ENCODE measurements around the gene TTC17. TPM values are rescaled to one million over a fixed set of nuclear protein-coding genes. Genes with fewer than 3 reads are reported as not detected.

The TTC17 gene
- polyA plus RNA-seq, 1 experiment, result 104 TPM

DNA sequence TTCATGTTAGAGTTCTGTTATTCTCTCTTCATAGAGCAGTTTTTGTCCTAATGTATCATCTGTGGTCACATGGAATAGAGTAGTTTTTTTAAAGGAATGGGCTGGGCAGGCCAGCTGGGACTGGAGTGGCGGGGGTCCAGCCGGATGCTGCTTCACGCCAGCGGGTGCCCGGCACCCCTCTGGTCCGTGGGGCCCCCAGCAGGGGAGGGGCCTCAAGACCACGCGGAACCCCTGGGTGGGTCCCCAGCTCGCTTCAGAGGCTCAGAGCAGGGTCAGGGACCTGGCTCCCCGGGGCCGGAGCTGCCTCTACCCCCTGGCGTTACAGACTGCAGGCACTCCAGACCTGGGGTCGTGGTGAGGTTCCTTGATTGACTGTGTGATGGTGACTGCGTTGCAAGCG lies 162.8 kb downstream of the TTC17 start:
- TF ChIP-seq, protein P1, sequence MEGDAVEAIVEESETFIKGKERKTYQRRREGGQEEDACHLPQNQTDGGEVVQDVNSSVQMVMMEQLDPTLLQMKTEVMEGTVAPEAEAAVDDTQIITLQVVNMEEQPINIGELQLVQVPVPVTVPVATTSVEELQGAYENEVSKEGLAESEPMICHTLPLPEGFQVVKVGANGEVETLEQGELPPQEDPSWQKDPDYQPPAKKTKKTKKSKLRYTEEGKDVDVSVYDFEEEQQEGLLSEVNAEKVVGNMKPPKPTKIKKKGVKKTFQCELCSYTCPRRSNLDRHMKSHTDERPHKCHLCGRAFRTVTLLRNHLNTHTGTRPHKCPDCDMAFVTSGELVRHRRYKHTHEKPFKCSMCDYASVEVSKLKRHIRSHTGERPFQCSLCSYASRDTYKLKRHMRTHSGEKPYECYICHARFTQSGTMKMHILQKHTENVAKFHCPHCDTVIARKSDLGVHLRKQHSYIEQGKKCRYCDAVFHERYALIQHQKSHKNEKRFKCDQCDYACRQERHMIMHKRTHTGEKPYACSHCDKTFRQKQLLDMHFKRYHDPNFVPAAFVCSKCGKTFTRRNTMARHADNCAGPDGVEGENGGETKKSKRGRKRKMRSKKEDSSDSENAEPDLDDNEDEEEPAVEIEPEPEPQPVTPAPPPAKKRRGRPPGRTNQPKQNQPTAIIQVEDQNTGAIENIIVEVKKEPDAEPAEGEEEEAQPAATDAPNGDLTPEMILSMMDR (IDR thresholded peaks at IDR 0.05; ENCODE audit: insufficient read depth, low read depth, low read length), result no peak
- H3K27me3 ChIP-seq (ENCODE audit: control insufficient read depth, insufficient read depth, low read length), result no peaks in the 10 kb centered on the region; the same call in 1 of the 2 replicates
- ChIA-PET POLR2A (no interaction called here), CTCF (no interaction called here)
- H3K4me3 ChIP-seq (ENCODE audit: low read depth, low read length), result no peak overlapping the region
- no peaks in the 10 kb centered on the region for H3K36me3 ChIP-seq (ENCODE audit: control insufficient read depth, insufficient read depth, low read length)
- DNase-seq (ENCODE audit: low read depth), result no peak

- Histone ChIP-seq H3K4me3 (ENCODE audit: low read depth, low read length) (no peak overlapping the region), H3K27me3 (ENCODE audit: control insufficient read depth, insufficient read depth, low read length) (no peaks in the 10 kb centered on the region; the same call in 1 of the 2 replicates), H3K36me3 (ENCODE audit: control insufficient read depth, insufficient read depth, low read length) (no peaks in the 10 kb centered on the region)
- TF ChIP-seq, protein P1 (IDR thresholded peaks at IDR 0.05; ENCODE audit: insufficient read depth, low read depth, low read length), result no peak
- DNase-seq (ENCODE audit: low read depth), result no peak
- ChIA-PET CTCF (interaction anchor here (1.1 kb wide), 1 partner anchor 19 kb away, joined by 3 read pairs; no protein-coding TSS in a partner anchor), POLR2A (no interaction called here)
Observed at GRCh38 chr11:43523632-43524031, 164.9 kb downstream of the TTC17 start.

DNA sequence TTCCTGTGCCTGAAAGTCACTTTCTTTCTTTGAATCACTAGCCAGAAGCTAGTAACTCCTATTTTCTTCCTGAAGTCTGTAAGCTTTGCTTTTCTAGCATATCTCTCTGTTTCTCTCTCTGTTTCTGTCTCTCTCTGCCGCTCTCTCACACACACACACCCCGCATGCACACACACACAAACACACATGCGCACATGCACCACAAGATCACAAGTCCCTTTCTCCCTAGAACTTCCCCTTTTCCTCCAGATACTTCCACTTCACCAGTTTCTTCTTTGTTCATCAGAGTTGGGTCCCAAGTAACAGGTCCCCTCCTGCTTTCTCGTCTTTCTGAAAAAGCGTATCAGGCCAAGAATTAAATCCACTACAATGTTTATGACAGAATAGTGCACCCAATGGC lies 173.3 kb downstream of the TTC17 start:
- ChIA-PET CTCF (interaction anchor here (0.7 kb wide), 1 partner anchor 28 kb away, joined by 3 read pairs; no protein-coding TSS in a partner anchor), POLR2A (no interaction called here)
- TF ChIP-seq, protein P1 (IDR thresholded peaks at IDR 0.05; ENCODE audit: insufficient read depth, low read depth, low read length), result no peak
- Histone ChIP-seq H3K36me3 (ENCODE audit: control insufficient read depth, insufficient read depth, low read length) (no peaks in the 10 kb centered on the region), H3K27me3 (ENCODE audit: control insufficient read depth, insufficient read depth, low read length) (peaks cover 4% of the 10 kb centered on the region; the same call in 1 of the 2 replicates), H3K4me3 (ENCODE audit: low read depth, low read length) (no peak overlapping the region)
- DNase-seq (ENCODE audit: low read depth), result no peak

GRCh38 chr11:43537833-43538615 lies 179.3 kb downstream of the TTC17 start:
- POLR2A ChIA-PET, result no interaction called here
- TF ChIP-seq, protein P1 (IDR thresholded peaks at IDR 0.05; ENCODE audit: insufficient read depth, low read depth, low read length), result no peak
- DNase-seq (ENCODE audit: low read depth), result no peak
- Histone ChIP-seq H3K4me3 (ENCODE audit: low read depth, low read length) (no peak overlapping the region), H3K27me3 (ENCODE audit: control insufficient read depth, insufficient read depth, low read length) (peaks cover 7% of the 10 kb centered on the region), H3K36me3 (ENCODE audit: control insufficient read depth, insufficient read depth, low read length) (no peaks in the 10 kb centered on the region)
- CTCF ChIA-PET, result no interaction called here

DNA sequence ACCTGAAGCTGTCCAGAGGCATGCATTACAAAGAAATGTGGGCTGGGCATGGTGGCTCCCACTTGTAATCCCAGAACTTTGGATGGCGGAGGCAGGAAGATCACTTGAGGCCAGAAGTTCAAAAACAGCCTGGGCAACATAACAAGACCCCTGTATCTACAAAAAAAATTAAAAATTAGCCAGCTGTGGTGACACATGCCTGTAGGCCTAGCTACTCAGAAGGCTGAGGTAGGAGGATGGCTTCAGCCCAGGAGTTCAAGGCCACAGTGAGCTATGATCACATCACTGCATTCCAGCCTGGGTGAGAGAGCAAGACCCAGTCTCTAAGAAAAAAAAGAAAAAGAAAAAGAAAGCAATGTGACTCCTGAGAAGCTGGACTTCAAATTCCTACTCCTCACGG lies 183.3 kb downstream of the TTC17 start:
- Histone ChIP-seq H3K36me3 (ENCODE audit: control insufficient read depth, insufficient read depth, low read length) (no peaks in the 10 kb centered on the region), H3K27me3 (ENCODE audit: control insufficient read depth, insufficient read depth, low read length) (peaks cover 9% of the 10 kb centered on the region), H3K4me3 (ENCODE audit: low read depth, low read length) (no peak overlapping the region)
- TF ChIP-seq, protein P1 (IDR thresholded peaks at IDR 0.05; ENCODE audit: insufficient read depth, low read depth, low read length), result no peak
- CTCF ChIA-PET, result interaction anchor here (1.1 to 1.4 kb wide), 2 partner anchors 18 to 291 kb away, joined by 3 to 4 read pairs; no protein-coding TSS in a partner anchor
- DNase-seq (ENCODE audit: low read depth), result no peak
- POLR2A ChIA-PET, result no interaction called here
